T-helper 2 cell treated with Interferon-gamma antibody and Interleukin-4, amounts not matched to agents 100 ng/mL and 5 ng/mL, for 36 hours (primary cell): ENCODE data around the gene TNK2. TPM values are rescaled to one million over a fixed set of nuclear protein-coding genes. Genes with fewer than 3 reads are reported as not detected.
"Not testable (repeated sequence)": the region's sequence is repeated elsewhere in the genome, so short reads cannot be mapped to it uniquely, and the experiment has no call there.

ENCODE experiments used
- intact Hi-C: fragments of 100-400 bp; cut with micrococcal nuclease; formaldehyde crosslinking; loops from one replicate; pipeline ENCODE4 v1.15.1; 2023
- total RNA-seq: library from RNA; stranded (reverse); gene quantifications from 2 replicates; pipeline ENCODE4 v1.2.3, GENCODE V29; 2022

The TNK2 gene
- 118 and 126 TPM in 2 replicates for total RNA-seq

- intact Hi-C loops: loop anchor here (1.0 to 10.0 kb wide), 5 partner anchors 13 to 366 kb away; partner anchors contain the start of genes PPP1R2 and TFRC
Observed at GRCh38 chr3:195907934-195908693, at the start of gene TNK2. TSS of gene TNK2 (minus strand) at chr3:195908551. CDS start at chr3:195888588, 19,963 bp downstream.

GRCh38 chr3:195956577-195956976 is 48.2 kb upstream of the TNK2 start:
- intact Hi-C loops: loop anchor here (10.0 kb wide), 1 partner anchor 52 kb away; the partner anchor contains the start of gene TNK2

GRCh38 chr3:195955416-195955841 is 47.1 kb upstream of the TNK2 start:
- intact Hi-C loops: loop anchor here (10.0 kb wide), 1 partner anchor 51 kb away; the partner anchor contains the start of gene TNK2

- intact Hi-C loops: loop anchor here (10.0 kb wide), 1 partner anchor 50 kb away; the partner anchor contains the start of gene TNK2
Observed at GRCh38 chr3:195954752-195955119, 46.4 kb upstream of the TNK2 start.

GRCh38 chr3:195954052-195954751 is 45.9 kb upstream of the TNK2 start:
- intact Hi-C loops: loop anchor here (10.0 kb wide), 1 partner anchor 49 kb away; the partner anchor contains the start of gene TNK2

- intact Hi-C loops: loop anchor here (10.0 kb wide), 1 partner anchor 48 kb away; the partner anchor contains the start of gene TNK2
Observed at GRCh38 chr3:195952590-195952989, 44.2 kb upstream of the TNK2 start.

- intact Hi-C loops: loop anchor here (10.0 kb wide), 1 partner anchor 47 kb away; the partner anchor contains the start of gene TNK2
Observed at GRCh38 chr3:195951443-195952177, 43.3 kb upstream of the TNK2 start.

- intact Hi-C loops: loop anchor here (10.0 kb wide), 1 partner anchor 46 kb away; the partner anchor contains the start of gene TNK2
Observed at GRCh38 chr3:195950731-195951130, 42.4 kb upstream of the TNK2 start.

- intact Hi-C loops: loop anchor here (10.0 kb wide), 1 partner anchor 45 kb away; the partner anchor contains the start of gene TNK2
Observed at GRCh38 chr3:195950164-195950563, 41.8 kb upstream of the TNK2 start.

- intact Hi-C loops: not testable (repeated sequence)
Observed at GRCh38 chr3:195946910-195947699, 38.8 kb upstream of the TNK2 start.

GRCh38 chr3:195941265-195941815 is 33.0 kb upstream of the TNK2 start:
- intact Hi-C loops: not testable (repeated sequence)

- intact Hi-C loops: not testable (repeated sequence)
Observed at GRCh38 chr3:195940806-195941205, 32.5 kb upstream of the TNK2 start.

GRCh38 chr3:195939526-195940470 is 31.4 kb upstream of the TNK2 start:
- intact Hi-C loops: not testable (repeated sequence)

- intact Hi-C loops: not testable (repeated sequence)
Observed at GRCh38 chr3:195933044-195933430, 24.7 kb upstream of the TNK2 start.

GRCh38 chr3:195932418-195933043 is 24.2 kb upstream of the TNK2 start:
- intact Hi-C loops: no loop called here

GRCh38 chr3:195931582-195932273 is 23.4 kb upstream of the TNK2 start:
- intact Hi-C loops: no loop called here

GRCh38 chr3:195929452-195929851 is 21.1 kb upstream of the TNK2 start:
- intact Hi-C loops: no loop called here

GRCh38 chr3:195921334-195921791 is 13.0 kb upstream of the TNK2 start:
- intact Hi-C loops: no loop called here
